HG03135 (cell line): ENCODE results near the gene TRAF3.

ENCODE experiments used
- ATAC-seq: cut with Tn5 transposase; IDR thresholded peaks from one replicate; pipeline ENCODE4 v1.9.1; 2021; ENCODE audit warnings: mild to moderate bottlenecking, moderate library complexity; ENCODE audit not compliant: unreplicated experiment

Gene TRAF3

DNA sequence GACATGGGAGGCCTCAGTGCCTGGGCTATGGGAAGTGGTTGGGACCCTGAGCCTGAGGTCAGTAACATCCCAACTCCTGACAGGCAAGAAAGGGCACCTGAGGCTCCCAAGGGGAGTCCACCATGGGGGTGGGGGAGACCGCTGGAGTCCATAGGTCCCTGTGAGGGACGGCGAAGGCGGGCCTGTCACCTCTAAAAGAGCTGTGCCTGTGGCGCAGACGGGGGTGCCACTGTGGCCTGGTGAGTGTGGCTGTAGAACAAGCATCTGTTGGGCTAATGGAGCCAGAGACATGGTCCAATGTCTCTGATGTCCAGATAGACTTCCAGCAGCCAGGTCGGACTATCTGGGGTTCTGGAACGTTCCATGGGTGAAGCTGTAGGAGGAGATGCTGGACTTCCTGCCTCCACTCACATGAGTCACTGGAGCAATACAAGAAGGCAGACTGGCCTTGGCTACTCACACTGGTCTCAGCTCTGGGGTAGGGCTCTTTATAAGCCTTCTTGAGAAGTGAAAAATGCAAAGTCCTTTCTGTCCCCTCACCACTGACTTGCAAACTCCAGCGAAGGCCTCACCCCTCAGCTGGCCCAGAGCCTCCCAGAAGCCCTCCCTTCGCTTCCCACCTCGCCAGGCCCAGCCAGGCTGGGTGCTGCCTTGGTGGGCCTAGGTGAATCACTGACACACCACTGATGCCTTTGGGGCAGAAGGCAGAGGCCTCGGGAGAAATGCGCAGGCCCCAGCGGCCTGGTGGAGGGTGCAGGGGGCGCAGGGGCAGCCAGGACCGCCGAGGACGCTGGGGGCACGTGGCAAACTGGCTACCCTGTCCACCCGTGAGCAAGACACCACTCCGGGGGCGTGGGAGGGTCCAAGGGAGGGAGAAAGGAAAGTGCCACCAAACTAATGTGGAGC, 1.1 kb upstream of the TRAF3 start:
- no peak for ATAC-seq

DNA sequence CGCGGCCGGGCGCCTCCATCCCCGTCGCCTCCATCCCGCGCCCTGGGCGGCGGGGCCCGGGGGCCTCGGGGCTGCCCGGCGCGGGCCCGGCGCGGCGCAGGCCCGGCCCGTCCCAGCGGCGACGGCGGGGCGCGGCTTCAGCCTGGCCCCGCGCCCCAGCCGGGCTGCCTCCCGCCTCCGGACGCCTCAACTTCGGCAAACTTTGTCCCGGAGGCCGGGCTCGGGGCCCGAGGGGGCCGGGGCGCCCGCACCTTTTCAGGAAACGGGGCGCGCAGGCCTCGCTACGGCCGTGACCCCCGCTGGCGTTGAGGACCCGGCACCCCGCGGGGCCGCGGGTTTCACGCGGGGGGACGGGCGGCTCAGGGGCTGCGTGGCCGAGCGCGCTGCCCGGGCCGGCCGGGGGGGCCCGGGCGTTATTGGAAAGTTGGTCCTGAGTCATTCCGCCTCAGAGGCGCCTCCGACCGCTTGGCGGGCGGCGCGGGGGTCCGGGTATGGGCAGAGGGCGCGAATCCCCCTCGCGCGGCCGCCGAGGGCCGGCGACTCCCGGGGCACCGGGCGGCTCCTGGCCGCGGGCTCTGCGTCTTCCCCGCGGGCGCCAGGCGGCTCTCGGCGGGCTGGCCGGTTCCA, 575 bp downstream of the TRAF3 start:
- peak; percentile 4 for ATAC-seq

DNA sequence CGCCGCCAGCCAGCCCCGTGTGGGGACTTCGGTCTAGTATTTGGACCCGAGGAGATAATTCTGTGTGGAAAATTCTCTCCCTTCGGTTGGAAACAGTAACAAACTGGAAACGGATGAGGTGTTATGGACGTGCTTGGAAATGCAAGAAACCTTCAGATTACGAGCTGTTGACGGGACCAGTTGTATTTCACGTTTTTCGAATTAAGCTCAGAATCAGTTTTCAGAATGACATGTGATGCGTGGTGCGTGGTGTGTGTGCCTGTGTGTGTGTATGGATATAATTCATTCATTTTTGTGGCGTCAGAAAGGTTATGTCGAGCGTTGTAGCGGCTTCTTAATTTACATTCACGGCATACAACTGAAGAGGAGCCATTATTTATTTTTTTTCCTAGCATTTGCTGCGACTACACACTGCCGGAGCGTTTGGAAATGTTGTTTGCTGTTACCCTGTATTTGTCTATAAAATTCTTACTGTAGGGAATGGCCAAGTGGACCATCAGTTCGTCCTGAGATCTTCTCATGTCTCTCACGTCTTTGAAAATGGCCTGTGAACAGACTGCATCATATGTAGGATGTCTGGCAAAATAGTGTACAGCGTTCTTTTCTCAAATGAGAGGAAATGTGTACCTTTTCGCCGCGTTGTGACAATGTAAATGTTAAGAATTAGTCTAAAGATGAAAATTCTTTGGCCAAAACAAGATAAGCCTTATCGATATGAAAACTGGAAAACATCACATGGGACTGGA, 1.3 kb downstream of the TRAF3 start:
- no peak for ATAC-seq

DNA sequence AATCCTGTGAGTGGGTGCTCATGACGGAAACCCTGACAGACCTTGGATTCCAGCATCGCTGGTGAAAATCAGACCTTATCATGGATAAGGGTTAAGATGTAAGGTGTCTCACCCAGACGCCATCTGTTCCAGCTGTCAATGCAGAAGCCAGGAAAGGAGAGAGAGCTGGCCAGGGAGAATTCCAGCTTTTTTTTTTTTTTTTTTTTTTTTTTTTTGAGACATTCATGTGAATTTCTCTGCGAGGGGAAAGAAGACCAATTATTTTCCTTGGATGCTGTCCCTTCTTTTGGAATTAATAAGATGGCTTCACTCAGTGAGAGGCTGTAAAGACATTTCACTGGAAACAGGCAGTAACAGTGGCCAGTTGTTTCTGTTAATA, 1.8 kb downstream of the TRAF3 start:
- no peak for ATAC-seq

DNA sequence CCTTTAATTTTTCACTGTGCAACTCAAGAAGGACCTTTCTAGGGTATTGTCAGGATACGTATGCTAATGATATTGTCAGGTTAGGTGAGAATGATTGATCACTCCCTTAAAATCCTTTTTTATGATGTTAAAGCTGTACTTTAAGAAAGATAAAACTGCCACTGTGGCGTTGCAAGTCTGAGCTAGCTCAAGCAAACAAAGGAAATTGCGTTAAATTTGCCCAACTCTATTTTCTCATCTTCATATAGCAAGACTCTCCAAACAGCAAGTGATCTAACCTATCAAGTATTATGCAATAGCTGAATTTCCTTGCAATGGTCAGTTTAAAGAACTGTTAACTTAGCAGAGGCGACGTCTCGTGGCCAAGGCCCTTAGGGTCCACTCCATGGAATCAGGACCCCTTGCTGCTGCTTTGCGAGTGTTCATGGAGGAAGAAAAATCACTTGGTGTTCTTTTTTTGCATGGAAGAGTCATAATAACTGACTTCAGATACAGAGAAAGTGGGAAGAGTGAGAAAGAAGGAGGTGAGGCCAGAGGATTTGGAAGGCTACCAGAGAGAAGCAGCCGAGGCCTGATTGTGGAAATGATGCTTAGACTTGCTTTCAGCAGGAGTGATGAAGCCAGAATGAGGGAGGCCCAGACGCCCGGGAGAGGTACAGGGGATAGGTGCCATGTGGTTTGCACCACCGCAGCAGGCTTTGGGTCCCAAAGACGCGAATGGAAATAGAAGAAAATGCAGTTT, 2.5 kb downstream of the TRAF3 start:
- ATAC-seq, result no peak

DNA sequence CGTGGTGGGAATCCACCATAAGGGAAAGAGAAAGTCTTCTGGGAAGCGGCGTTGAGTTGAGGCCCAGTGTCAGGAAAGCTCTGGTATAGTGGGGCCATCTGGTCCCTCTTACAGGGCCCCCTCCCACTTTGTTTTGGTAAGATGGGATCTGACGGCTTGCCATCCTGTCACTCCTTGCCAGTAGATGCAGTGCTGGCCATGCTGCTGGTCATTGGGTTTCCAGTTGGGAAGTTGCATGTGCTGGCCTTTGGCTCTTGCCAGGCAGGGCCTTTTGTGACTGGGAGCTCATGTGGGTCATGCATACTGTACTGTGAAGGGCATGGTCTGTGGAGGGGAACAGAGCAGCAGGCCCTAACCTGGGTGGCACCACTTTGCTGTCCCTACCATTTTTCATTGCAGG, 3.8 kb downstream of the TRAF3 start:
- ATAC-seq, result no peak

DNA sequence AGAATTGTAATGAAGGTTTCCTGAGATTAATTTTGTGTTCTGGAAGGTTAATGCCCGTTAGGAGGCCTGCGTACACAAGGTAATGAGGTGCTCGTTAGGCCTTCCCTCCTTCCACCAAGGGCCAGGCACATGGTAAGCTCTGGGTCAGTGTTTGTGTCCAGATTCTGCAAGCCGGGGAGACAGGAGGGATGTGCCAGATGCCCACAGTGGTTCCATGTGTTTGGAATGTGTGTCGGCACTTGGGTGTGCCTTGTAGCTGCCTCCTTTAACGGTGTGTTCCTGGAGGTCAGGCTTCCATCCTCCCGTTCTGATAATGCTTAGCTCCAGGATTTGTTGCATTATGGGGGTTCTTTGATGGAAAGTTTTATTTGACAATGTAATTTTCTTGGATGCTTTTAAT, 5.7 kb downstream of the TRAF3 start:
- no peak for ATAC-seq

DNA sequence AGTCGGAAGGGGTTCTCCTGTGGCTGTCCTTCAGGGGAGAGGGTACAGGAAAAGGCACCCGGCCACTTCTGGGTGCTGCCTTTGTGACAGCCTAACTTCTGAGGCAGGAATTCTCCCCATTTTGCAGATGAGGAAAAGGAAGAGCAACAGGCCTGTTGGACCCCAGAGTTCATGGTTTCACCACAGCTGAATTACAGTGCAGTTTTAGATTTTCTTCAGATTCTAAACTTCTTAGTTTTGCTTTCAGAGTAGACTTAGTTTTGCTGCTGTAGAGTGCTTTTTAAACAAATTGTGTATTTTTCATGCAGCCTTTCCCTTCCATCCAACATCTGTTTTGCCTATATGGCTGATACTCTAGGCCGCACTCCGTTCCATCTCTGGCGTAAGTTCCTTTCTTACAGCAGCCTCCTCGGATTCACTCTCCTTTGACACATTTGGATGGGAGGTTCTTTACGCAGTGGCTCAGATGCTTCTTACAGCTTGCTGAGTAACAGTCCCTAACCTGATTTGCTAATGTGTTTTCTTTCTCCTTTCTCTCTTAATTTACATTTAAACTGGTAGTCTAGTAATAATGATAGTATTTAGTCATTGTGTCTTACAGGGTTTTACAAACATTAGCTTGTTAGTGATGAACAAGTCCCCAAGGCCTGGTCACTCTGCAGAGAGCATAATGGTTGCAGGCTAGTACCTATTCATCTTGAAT, 7.8 kb downstream of the TRAF3 start:
- no peak for ATAC-seq

DNA sequence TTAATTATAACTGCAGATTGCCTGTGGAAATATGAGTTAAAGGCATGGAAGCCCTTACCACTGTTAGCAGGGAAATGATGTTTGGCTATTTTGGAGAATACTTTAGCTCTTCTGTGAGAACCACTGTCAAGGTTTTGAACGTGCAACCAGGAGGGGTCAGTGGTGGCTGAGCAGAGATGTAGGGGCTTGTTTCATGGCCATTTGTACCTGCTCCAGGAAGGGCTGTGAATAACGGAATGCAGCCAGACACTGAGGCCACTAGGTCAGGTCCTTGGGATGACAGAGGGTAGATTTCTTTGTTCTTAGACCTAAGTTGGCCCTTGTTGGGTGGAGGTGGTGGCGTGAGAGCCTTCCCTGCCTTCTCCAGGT, 8.3 kb downstream of the TRAF3 start:
- no peak for ATAC-seq

DNA sequence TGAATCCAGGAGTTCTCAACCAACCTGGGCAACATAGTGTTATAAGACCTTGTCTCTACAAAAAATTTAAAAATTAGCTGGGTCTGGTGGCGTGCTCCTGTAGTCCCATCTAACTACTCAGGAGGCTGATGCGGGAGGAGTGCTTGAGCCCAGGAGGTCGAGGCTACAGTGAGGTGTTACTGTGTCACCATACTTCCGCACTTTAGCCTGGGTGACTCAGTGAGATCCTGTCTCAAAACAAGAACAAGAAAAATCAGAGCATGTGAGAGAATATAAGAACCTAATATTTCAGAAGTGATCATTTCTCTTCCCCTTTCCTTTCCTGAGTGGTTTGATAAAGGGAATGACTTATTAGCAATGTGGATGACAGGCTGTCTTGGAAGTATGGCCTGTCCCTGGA, 9.5 kb downstream of the TRAF3 start:
- no peak for ATAC-seq

DNA sequence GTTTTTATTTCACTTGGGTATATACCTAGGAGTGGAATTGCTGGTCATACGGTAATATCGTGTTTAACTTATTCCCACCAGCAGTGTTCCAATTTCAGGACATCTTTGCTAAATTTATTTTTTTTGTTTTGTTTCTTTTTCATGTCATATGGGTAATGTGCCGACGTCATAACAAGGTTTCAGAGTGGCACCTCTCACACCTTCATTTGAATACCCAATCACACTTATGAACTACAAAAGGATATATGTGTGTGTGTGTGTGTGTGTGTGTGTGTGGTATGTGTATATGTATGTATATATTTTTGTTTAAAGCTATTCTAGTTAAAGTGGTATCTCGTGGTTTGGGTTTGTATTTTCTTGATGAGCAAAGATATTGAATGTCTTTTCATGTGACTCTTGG, 12.1 kb downstream of the TRAF3 start:
- ATAC-seq, result no peak

DNA sequence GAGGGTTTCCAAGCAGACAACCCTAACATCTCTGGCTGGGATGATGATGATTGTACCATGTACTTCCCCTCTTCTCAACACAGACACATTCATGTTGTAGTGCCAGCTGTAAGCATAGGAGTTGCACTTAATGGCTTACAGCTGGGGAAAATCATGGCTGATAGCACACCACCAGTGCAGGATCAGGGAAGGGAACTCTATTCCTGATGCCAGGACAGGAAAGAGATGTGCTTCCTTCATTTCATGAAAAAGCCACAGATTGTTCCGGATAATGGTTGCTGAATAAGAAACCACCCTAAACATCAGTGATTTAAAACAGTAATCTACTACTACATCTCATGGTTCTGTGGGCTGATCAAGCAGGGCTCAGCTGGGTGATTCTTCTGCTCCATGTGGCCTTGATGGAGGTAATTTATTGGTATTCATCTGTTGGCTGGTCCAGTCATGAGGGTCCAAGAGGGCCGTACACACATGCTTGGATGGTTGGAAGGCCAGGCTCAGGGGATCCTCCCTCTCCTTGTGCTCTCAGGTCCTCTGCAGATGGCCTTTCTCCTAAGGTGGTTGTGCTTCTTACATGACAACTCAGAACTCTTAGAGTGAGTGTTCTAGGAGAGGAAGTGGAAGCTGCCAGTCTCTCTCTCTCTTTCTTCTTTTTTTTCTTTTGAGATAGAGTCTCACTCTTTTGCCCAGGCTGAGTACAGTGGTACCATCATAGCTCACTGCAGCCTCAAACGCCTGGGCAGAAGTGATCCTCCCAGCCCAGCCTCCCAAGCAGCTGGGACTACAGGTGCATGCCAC, 16.5 kb downstream of the TRAF3 start:
- no peak for ATAC-seq

DNA sequence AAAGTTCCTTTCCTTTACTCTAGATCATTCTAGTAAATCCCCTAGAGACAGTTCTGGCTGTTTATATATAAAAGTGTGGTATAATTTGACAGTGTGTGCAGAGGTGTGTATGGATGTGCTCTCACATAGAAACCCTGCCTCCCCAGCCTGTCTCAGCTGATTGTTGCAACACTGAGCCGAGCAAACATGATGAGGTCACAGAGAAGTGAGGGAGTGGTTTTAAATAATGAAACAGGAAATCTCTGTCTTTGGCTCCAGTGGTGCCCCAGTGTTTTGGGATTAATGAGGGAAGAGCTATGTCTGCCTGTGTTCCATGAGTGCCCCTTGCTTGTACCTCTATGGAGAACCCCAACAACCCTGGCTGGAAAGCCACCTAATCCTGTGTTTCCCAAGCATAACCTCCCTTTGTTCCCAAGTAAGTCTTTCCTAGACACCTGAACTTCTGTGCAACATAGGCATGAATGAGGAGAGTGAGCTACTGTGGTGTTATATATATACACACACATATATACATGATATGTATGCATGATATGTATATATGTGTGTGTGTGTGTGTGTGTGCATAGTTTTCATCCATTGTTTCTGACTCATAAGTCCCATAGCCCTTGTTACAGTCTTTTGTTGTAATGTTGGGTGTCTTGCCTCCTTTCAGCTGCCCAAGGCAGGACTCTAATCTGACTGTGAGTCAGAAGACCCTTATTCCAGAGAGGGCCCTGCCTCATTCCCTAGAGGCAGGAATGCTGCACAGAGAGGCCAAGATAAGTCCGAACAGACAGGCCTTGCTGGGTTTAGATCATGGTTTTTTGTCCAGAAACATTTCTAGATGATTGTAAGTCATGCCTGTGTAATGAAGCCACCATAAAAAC, 18.0 kb downstream of the TRAF3 start:
- no peak for ATAC-seq

DNA sequence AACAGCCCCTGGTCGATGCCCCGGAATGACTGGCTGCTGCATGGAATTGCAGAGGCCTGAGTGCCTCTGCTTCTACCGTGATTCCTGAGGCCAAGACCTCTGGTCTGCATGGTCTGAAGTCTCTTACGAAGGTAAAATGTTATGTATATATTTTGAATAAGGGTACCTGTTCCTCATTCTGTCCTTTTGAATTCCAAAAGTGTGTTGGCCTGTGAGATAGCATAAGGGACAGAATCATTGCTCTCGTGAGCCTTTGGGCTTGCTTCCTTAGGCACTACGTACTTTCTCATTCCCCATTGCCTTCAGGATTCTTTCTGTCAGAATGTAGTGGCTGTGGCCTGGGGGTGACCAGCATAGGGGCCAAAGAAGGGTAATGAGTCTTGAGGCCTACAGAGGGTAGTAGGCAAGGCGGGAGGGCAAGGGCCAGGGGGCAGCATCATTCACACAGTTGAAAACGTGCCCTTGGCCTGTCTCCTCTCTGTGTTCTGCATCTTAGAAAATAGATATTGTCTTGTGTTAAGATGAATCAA, 19.5 kb downstream of the TRAF3 start:
- ATAC-seq, result no peak

DNA sequence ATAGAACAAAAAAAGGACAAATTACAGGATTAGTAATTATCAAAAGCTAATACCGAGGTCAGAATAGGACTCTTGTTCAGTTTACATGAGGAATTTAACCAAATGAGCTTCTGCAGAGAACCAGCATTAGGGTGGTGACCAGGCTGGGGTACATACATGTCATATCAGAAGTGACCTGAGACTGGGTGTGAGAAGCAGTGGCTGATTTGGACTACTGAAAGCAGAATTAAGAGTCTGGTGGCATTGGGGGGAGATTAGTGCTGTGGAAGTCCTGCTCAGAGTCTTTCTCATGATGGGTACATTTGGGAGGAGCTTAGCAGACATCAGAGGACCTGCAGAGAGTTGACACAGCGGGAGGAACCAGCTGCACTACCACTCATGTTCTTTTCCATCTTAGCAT, 21.7 kb downstream of the TRAF3 start:
- ATAC-seq, result no peak

DNA sequence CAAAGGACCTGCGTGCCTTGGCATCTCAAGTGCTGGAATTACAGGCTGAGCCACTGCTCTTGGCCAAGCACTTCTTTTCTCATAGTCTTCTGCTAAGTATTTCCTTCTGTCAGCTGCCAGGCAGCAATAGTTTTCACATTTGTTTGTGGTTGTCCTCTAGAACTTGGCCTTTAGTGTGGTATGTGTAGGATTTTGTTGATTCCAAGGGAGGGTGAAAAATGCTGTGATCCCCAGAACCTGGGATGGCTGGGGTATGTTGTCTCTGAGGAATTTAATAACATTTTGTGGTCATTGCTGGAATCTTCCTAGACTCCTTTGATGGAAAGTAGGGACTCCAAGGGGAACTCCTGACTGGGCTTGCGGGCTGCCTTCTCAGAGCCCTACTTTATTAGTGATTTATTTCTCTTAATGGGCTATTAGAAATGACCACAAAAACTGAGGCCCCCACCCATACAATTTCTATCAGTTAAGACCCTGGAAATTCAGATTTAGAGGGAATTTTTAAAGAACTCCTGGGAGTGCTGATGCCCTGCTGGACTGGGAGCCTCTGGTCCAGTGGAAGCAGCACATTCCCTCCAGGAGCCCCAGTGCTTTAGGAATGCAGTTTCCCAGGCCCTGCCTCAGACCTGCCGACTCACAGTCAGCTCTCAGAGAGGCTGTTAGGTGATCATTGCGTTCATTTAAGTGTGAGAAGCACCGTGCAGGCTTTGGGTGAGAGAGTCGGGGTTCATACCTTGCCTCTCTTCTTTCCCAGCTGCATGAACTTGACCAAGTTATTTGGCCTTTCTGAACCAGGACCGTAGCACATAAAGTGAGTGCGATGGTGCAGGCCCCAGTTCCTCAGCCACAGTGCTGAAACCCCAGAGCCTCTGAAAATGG, 22.7 kb downstream of the TRAF3 start:
- ATAC-seq, result no peak

DNA sequence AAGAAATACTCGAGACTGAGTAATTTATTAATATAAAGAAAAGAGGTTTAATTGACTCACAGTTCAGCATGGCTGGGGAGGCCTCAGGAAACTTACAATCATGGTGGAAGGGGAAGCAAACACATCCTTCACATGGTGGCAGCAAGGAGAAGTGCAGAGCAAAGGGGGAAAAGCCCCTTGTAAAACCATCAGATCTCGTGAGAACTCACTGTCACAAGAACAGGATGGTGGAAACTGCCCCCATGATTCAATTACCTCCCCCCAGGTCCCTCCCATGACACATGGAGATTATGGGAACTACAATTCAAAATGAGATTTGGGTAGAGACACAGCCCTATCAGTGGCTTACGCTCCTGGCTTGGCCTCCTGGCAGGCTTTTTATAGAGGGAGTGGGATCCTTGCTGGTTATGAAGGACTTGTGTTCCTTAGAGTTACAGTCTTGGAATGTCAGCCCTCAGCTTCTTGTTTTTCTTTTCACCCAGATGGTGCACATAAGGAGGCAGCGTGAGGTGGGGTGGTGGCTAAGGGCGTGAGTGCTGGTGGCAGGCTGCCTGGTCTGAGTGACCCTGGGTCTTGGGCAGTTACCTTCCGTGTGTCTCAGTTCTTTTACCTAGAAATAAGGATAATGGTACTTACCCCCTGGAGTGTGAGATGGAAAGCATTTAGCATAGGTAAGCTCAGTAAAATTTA, 25.7 kb downstream of the TRAF3 start:
- ATAC-seq, result no peak
